SK-N-SH treated with all-trans-retinoic acid at 6 μM for 48 hours (cell line): ENCODE results near the gene DSCAM.

Experiments used
- ATAC-seq: fragments of 200-7000 bp; cut with Tn5 transposase; 3 replicates; pipeline ENCODE4 v1.9.1; 2020; ENCODE audit warnings: mild to moderate bottlenecking, moderate library complexity
- ARNTL ChIP-seq: fragments of 450-650 bp; formaldehyde crosslinking; IDR thresholded peaks from 2 replicates; pipeline ENCODE4 v1.5.0; 2020; ENCODE audit warnings: low read depth, mild to moderate bottlenecking, moderate library complexity, borderline replicate concordance
- BACH2 ChIP-seq: fragments of 250-450 bp; sonication (Bioruptor Pico); IDR thresholded peaks from 2 replicates; pipeline ENCODE4 v1.9.0; 2021; ENCODE audit warnings: mild to moderate bottlenecking, borderline replicate concordance
- CSDC2 ChIP-seq: fragments of 250-450 bp; sonication (Bioruptor Pico); IDR thresholded peaks from 2 replicates; pipeline ENCODE4 v1.5.0; 2020; ENCODE audit warnings: mild to moderate bottlenecking, moderate library complexity
- ESRRG ChIP-seq: fragments of 250-450 bp; sonication (Bioruptor Pico); IDR thresholded peaks from 2 replicates; pipeline ENCODE4 v1.6.1; 2021; ENCODE audit warnings: mild to moderate bottlenecking
- GLIS3 ChIP-seq: fragments of 250-450 bp; sonication (Bioruptor Pico); IDR thresholded peaks from 2 replicates; pipeline ENCODE4 v1.5.0; 2020; ENCODE audit warnings: mild to moderate bottlenecking, moderate library complexity
- ISL1 ChIP-seq: fragments of 250-450 bp; sonication (Bioruptor Pico); IDR thresholded peaks from 2 replicates; pipeline ENCODE4 v2.1.2; 2022; ENCODE audit warnings: mild to moderate bottlenecking, moderate library complexity
- OSR1 ChIP-seq: fragments of 250-450 bp; sonication (Bioruptor Pico); IDR thresholded peaks from 2 replicates; pipeline ENCODE4 v1.8.0; 2022; ENCODE audit warnings: moderate library complexity, mild to moderate bottlenecking, inconsistent platforms
- PPARA ChIP-seq: fragments of 250-450 bp; sonication (Bioruptor Pico); IDR thresholded peaks from 2 replicates; pipeline ENCODE4 v1.5.0; 2020; ENCODE audit warnings: mild to moderate bottlenecking, borderline replicate concordance
- RARB ChIP-seq: fragments of 250-450 bp; sonication (Bioruptor Pico); IDR thresholded peaks from 2 replicates; pipeline ENCODE4 v1.8.0; 2021; ENCODE audit warnings: mild to moderate bottlenecking, moderate library complexity
- TCF4 ChIP-seq: fragments of 250-450 bp; sonication (Bioruptor Pico); IDR thresholded peaks from 2 replicates; pipeline ENCODE4 v1.8.0; 2021; ENCODE audit warnings: mild to moderate bottlenecking, moderate library complexity, borderline replicate concordance
- TOX ChIP-seq: fragments of 250-450 bp; sonication (Bioruptor Pico); IDR thresholded peaks from 2 replicates; pipeline ENCODE4 v1.8.0; 2021; ENCODE audit warnings: mild to moderate bottlenecking, moderate library complexity, borderline replicate concordance
- ZC3H10 ChIP-seq: fragments of 250-450 bp; sonication (Bioruptor Pico); IDR thresholded peaks from 2 replicates; pipeline ENCODE4 v1.5.1; 2021; ENCODE audit warnings: mild to moderate bottlenecking, moderate library complexity
- ZFP3 ChIP-seq: fragments of 250-450 bp; sonication (Bioruptor Pico); IDR thresholded peaks from 2 replicates; pipeline ENCODE4 v1.5.0; 2020; ENCODE audit warnings: mild to moderate bottlenecking, moderate library complexity
- ZNF565 ChIP-seq: fragments of 450-650 bp; formaldehyde crosslinking; conservative IDR thresholded peaks from 2 replicates; pipeline ENCODE4 v1.5.0; 2020; ENCODE audit warnings: low read depth, mild to moderate bottlenecking, moderate library complexity
- ZNF70 ChIP-seq: fragments of 450-650 bp; formaldehyde crosslinking; IDR thresholded peaks from 2 replicates; pipeline ENCODE4 v1.5.0; 2020; ENCODE audit warnings: mild to moderate bottlenecking, moderate library complexity
- ZNF8 ChIP-seq: fragments of 450-650 bp; formaldehyde crosslinking; IDR thresholded peaks from 2 replicates; pipeline ENCODE4 v1.5.0; 2020; ENCODE audit warnings: mild to moderate bottlenecking, moderate library complexity
- TF ChIP-seq, protein P1 (sequence below): fragments of 250-450 bp; sonication (Bioruptor Pico); IDR thresholded peaks from 2 replicates; pipeline ENCODE4 v1.8.0; 2021; ENCODE audit warnings: low read depth, mild to moderate bottlenecking, moderate library complexity, borderline replicate concordance
- TF ChIP-seq, protein P2 (sequence below): fragments of 250-450 bp; sonication (Bioruptor Pico); IDR thresholded peaks from 2 replicates; pipeline ENCODE4 v1.5.1; 2020; ENCODE audit warnings: low read depth, mild to moderate bottlenecking, moderate library complexity
- TF ChIP-seq, protein P3 (sequence below): fragments of 250-450 bp; sonication (Bioruptor Pico); IDR thresholded peaks from 2 replicates; pipeline ENCODE4 v1.8.0; 2020; ENCODE audit warnings: mild to moderate bottlenecking, moderate library complexity, borderline replicate concordance
- TF ChIP-seq, protein P4 (sequence below): fragments of 250-450 bp; sonication (Bioruptor Pico); IDR thresholded peaks from 2 replicates; pipeline ENCODE4 v1.5.1; 2021; ENCODE audit warnings: mild to moderate bottlenecking, moderate library complexity

DSCAM gene

DNA sequence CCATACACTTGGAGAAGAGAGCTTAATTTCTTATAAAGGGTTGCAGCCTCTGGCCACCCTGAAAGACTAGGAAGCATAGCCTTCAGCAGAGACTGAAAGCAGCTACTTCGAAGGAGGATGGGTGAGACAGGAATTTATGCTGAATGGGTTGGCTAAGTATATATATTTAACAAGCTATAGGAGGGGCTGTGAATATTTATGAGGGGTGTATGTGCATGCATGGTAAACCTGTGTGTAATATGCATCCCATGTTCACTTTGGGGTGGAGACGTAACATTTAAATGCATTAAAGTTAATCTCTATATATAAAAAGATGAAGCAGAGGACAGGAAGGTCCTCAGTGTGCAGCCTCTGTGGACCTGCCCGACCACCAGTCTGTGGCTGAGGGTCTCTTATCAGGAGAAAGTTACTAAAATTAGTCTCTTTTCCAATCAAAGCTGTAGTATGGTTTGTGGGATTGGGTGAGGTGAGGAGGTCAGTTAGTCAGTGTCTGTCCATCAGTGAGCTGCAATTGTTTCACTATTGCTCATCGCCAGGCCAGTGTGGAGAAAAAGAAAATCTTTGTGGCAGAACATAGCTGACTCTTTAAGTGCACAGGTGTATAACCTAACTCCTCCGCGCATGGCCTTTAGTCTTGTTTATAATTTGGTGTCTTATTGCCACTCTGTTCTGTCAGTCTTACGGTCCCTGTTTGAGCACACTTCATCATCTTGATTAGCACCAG lies 35.4 kb upstream of the DSCAM start:
- no peak for TF ChIP-seq BACH2 (CRISPR knock-in tag)
- TF ChIP-seq, protein P1, sequence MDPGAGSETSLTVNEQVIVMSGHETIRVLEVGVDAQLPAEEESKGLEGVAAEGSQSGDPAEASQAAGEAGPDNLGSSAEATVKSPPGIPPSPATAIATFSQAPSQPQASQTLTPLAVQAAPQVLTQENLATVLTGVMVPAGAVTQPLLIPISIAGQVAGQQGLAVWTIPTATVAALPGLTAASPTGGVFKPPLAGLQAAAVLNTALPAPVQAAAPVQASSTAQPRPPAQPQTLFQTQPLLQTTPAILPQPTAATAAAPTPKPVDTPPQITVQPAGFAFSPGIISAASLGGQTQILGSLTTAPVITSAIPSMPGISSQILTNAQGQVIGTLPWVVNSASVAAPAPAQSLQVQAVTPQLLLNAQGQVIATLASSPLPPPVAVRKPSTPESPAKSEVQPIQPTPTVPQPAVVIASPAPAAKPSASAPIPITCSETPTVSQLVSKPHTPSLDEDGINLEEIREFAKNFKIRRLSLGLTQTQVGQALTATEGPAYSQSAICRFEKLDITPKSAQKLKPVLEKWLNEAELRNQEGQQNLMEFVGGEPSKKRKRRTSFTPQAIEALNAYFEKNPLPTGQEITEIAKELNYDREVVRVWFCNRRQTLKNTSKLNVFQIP (CRISPR knock-in tag), result no peak
- TF ChIP-seq ISL1 (CRISPR knock-in tag), result no peak
- no peak for TF ChIP-seq TCF4 (CRISPR knock-in tag)
- no peak for TF ChIP-seq GLIS3 (CRISPR knock-in tag)
- no peak for TF ChIP-seq TOX (CRISPR knock-in tag)
- TF ChIP-seq, protein P2, sequence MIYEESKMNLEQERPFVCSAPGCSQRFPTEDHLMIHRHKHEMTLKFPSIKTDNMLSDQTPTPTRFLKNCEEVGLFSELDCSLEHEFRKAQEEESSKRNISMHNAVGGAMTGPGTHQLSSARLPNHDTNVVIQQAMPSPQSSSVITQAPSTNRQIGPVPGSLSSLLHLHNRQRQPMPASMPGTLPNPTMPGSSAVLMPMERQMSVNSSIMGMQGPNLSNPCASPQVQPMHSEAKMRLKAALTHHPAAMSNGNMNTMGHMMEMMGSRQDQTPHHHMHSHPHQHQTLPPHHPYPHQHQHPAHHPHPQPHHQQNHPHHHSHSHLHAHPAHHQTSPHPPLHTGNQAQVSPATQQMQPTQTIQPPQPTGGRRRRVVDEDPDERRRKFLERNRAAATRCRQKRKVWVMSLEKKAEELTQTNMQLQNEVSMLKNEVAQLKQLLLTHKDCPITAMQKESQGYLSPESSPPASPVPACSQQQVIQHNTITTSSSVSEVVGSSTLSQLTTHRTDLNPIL, result no peak
- no peak for TF ChIP-seq ZNF70 (CRISPR knock-in tag)
- no peak for TF ChIP-seq ZNF565 (CRISPR knock-in tag)
- TF ChIP-seq, protein P3, sequence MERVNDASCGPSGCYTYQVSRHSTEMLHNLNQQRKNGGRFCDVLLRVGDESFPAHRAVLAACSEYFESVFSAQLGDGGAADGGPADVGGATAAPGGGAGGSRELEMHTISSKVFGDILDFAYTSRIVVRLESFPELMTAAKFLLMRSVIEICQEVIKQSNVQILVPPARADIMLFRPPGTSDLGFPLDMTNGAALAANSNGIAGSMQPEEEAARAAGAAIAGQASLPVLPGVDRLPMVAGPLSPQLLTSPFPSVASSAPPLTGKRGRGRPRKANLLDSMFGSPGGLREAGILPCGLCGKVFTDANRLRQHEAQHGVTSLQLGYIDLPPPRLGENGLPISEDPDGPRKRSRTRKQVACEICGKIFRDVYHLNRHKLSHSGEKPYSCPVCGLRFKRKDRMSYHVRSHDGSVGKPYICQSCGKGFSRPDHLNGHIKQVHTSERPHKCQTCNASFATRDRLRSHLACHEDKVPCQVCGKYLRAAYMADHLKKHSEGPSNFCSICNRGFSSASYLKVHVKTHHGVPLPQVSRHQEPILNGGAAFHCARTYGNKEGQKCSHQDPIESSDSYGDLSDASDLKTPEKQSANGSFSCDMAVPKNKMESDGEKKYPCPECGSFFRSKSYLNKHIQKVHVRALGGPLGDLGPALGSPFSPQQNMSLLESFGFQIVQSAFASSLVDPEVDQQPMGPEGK (CRISPR knock-in tag), result no peak
- no peak for TF ChIP-seq PPARA (CRISPR knock-in tag)
- TF ChIP-seq, all 23 proteins: peak for 0
- no peak for ATAC-seq

DNA sequence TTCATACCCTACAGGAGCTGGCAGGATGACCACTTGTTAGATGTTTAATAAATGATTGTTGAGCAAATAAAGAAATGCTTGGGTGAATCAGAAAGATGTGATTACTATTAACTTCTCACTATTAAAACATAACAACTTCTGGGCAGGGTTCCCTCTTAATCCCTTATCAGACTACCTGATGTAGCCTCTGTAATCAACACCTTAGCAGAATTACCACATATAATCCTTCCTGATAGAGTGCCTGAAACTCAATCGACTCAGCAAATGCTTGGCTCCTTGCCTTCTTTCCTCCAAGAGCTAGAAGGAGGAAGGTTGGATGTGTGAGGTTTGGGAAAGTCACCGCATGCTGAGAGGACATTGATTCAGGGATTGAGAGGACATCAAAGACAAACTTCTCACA lies 34.8 kb upstream of the DSCAM start:
- TF ChIP-seq, protein P1 (CRISPR knock-in tag), result no peak
- TF ChIP-seq BACH2 (CRISPR knock-in tag), result no peak
- TF ChIP-seq, protein P2, result no peak
- TF ChIP-seq, protein P3 (CRISPR knock-in tag), result no peak
- TF ChIP-seq, protein P4, sequence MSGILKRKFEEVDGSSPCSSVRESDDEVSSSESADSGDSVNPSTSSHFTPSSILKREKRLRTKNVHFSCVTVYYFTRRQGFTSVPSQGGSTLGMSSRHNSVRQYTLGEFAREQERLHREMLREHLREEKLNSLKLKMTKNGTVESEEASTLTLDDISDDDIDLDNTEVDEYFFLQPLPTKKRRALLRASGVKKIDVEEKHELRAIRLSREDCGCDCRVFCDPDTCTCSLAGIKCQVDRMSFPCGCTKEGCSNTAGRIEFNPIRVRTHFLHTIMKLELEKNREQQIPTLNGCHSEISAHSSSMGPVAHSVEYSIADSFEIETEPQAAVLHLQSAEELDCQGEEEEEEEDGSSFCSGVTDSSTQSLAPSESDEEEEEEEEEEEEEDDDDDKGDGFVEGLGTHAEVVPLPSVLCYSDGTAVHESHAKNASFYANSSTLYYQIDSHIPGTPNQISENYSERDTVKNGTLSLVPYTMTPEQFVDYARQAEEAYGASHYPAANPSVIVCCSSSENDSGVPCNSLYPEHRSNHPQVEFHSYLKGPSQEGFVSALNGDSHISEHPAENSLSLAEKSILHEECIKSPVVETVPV, result no peak
- TF ChIP-seq ZFP3 (CRISPR knock-in tag), result no peak
- no peak for TF ChIP-seq TCF4 (CRISPR knock-in tag)
- TF ChIP-seq RARB (CRISPR knock-in tag), result no peak
- no peak for TF ChIP-seq ZNF8 (CRISPR knock-in tag)
- no peak for TF ChIP-seq PPARA (CRISPR knock-in tag)
- TF ChIP-seq ZC3H10 (CRISPR knock-in tag), result no peak
- TF ChIP-seq ARNTL (CRISPR knock-in tag), result no peak
- TF ChIP-seq ISL1 (CRISPR knock-in tag), result no peak
- TF ChIP-seq ZNF70 (CRISPR knock-in tag), result no peak
- no peak for TF ChIP-seq CSDC2
- no peak for TF ChIP-seq ESRRG (CRISPR knock-in tag)
- TF ChIP-seq ZNF565 (CRISPR knock-in tag), result no peak
- TF ChIP-seq GLIS3 (CRISPR knock-in tag), result no peak
- TF ChIP-seq OSR1 (CRISPR knock-in tag), result no peak

More for the DNA sequence above, 34.8 kb upstream of the DSCAM start:
- no peak for ATAC-seq
